ENCODE results near the gene NPTXR.

DNA sequence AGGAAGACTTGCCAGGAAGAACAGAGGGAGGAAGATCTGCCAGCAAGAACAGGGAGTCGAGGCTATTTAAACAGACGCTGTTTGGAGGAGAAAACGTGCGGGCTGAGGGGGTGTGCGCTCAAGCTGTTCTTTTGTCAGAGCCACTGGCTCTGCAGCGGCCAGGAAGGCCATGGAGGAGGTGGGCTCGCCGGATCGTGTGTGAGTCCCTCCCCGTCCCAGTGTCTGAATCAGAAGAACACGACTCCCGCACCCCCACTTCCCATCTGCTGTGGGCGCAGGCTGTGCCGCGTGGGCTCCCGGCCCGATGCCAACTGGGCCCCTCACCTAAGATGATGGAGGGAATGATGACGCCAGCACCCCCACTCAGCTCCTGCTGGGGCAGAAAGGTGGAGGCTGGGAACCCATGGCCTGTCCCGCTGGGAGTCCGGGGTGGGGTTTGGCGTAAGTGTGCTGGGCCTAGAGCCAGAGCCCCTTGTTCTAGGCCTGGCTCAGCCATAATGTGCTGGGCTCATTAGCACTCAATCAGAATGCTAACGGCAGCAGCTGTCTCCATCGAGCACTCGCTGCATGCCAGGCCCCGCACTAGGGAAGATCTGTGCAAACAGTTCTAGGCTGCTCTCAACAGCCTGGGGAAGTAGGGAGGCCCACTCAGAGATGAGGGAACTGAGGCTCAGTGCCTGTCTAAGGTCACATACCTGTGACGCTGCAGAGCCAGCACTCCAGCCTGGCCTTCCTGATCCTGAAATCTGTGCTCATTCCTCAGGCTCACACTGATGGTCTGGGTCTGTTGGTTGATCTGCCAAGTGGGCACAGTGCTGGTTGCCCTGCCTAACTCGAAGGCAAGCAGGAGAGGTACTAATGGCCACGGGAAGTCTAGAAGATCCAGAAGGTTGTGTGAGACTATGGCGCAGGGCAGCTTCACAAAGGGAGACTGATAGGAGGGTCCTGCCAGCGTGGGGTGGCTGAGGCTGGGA, 11.5 kb downstream of the NPTXR start:
- TF ChIP-seq, protein P1, sequence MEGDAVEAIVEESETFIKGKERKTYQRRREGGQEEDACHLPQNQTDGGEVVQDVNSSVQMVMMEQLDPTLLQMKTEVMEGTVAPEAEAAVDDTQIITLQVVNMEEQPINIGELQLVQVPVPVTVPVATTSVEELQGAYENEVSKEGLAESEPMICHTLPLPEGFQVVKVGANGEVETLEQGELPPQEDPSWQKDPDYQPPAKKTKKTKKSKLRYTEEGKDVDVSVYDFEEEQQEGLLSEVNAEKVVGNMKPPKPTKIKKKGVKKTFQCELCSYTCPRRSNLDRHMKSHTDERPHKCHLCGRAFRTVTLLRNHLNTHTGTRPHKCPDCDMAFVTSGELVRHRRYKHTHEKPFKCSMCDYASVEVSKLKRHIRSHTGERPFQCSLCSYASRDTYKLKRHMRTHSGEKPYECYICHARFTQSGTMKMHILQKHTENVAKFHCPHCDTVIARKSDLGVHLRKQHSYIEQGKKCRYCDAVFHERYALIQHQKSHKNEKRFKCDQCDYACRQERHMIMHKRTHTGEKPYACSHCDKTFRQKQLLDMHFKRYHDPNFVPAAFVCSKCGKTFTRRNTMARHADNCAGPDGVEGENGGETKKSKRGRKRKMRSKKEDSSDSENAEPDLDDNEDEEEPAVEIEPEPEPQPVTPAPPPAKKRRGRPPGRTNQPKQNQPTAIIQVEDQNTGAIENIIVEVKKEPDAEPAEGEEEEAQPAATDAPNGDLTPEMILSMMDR (conservative IDR thresholded peaks at IDR 0.05; ENCODE audit: low read depth, low read length) = no peak
- no peak for TF ChIP-seq EZH2 (IDR thresholded peaks at IDR 0.05; ENCODE audit: borderline replicate concordance, low read depth, low read length, poor library complexity, severe bottlenecking)
